GM21381 (cell line): Measurements from ENCODE around the gene SPIN1.

ENCODE experiments used
- ATAC-seq: cut with Tn5 transposase; IDR thresholded peaks from one replicate; pipeline ENCODE4 v1.9.1; 2021; ENCODE audit warnings: mild to moderate bottlenecking, moderate library complexity; ENCODE audit not compliant: unreplicated experiment

Gene SPIN1

GRCh38 chr9:88387552-88388202 lies 567 bp upstream of the SPIN1 start:
- peak; percentile 7 for ATAC-seq

- peak; percentile 34 for ATAC-seq
Observed at GRCh38 chr9:88388886-88389605, 802 bp downstream of the SPIN1 start.

- ATAC-seq = no peak
Observed at GRCh38 chr9:88390371-88390990, 2.2 kb downstream of the SPIN1 start.

- ATAC-seq = no peak
Observed at GRCh38 chr9:88391236-88391635, 3.0 kb downstream of the SPIN1 start.

DNA sequence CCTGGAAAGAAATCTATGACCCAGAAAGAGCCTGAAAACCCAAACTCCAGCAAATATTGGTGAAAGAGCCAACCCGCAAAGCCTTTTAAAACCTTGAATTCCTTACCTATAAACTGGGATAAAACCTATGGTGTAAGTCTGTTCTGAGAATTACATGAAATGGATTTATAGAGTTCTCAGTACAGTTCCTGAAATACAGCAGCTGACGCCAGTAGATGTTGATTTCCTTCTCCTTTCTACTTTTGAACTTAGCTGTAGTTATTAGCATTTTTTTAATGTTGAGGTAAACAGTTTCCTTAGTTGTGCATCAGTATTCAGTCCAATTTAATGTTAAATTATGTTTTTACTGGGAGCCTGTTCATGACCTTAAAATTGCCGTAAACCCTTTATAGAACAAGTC lies 3.7 kb downstream of the SPIN1 start:
- ATAC-seq = no peak

DNA sequence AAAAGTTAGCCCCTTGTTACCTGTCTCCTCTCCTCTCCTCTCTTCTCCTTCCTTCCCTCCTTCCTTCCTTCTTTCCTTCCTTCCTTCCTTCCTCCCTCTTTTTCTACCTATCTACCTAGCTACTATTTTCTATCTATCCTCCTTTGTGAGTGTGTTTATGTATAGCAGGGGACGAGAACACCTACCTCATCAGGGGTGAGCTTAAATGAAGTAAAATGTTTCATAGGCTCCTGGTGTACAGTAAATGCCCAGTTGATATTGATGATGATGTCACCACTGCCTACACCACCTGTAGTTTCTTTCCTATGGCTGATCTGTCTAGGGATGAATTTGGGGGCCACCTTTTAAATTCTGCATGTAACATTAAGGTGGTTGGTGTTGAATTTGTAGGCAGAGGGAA lies 4.3 kb downstream of the SPIN1 start:
- no peak for ATAC-seq

- no peak for ATAC-seq
Observed at GRCh38 chr9:88396836-88397577, 8.8 kb downstream of the SPIN1 start.

GRCh38 chr9:88398016-88398415 lies 9.8 kb downstream of the SPIN1 start:
- ATAC-seq = no peak

- no peak for ATAC-seq
Observed at GRCh38 chr9:88399966-88400365, 11.7 kb downstream of the SPIN1 start.

DNA sequence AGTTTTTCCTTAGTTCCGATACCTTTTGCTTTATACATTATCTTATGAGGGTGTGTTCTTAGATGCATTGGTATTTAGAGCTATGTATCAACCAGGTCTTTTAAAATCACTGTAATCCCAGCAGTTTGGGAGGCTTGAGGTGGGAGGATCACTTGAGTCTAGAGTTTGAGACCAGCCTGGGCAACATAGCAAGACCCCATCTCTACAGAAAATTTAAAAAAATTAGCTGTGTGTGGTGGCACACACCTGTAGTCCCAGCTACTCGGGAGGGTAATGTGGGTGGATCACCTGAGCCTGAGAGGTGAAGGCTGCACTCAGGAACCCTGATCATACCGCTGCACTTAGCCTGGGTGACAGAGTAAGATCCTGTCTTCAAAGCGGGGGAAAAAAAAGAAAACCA lies 15.1 kb downstream of the SPIN1 start:
- no peak for ATAC-seq

- no peak for ATAC-seq
Observed at GRCh38 chr9:88406051-88406450, 17.8 kb downstream of the SPIN1 start.

DNA sequence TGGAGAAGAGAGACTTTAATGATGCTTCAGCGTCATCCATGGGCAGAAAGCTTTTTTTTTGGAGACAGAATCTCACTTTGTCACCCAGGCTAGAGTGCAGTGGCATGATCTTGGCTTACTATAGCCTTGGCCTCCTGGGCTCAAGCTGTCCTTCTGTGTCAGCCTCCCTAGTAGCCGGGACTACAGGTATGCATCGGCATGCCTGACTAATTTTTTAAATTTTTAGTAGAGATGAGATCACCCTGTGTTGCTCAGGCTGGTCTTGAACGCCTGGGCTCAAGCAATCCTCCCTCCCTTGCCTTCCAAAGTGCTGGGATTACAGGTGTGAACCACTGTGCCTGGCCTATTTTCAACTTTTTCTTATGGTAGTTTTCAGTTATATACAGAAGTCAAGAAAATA lies 23.2 kb downstream of the SPIN1 start:
- ATAC-seq = no peak

- ATAC-seq = no peak
Observed at GRCh38 chr9:88414298-88414697, 26.1 kb downstream of the SPIN1 start.

DNA sequence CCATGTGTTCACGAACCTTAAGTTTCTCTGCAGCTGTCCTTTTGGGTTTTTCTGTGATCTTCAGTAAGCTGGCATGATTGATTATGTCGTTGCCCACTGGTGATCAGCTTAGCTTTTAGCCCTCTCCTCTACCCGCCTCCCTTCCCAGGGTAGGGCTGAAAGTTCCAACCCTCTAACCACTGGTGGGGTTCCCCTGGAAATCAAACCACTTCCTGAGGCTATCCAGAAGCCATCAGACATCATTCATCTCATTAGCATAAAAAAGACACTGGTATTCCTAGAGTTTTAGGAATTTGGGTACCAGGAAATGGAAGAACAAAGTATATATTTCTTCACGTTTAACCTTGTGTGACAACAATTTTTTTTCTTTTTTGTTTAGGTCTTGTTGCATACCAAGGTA lies 29.8 kb downstream of the SPIN1 start:
- ATAC-seq = no peak

- ATAC-seq = no peak
Observed at GRCh38 chr9:88418715-88419540, 30.7 kb downstream of the SPIN1 start.

DNA sequence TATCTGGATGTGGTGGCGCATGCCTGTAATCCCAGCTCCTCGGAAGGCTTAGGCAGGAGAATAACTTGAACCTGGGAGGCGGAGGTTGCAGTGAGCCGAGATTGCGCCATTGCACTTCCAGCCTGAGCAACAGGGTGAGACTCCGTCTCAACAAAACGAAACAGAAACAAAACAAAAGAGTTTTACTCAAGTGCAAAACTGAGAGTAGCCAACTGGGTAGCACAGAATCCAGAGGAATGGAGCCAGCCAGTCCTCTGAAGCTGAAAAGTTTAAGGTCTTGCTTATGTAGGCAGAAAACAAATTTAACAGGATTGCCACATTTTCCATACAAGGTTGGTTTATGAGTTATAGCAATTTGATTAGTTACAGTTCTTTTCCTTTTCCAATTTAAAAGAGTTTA lies 32.0 kb downstream of the SPIN1 start:
- ATAC-seq = no peak

GRCh38 chr9:88421348-88421747 lies 33.1 kb downstream of the SPIN1 start:
- no peak for ATAC-seq

DNA sequence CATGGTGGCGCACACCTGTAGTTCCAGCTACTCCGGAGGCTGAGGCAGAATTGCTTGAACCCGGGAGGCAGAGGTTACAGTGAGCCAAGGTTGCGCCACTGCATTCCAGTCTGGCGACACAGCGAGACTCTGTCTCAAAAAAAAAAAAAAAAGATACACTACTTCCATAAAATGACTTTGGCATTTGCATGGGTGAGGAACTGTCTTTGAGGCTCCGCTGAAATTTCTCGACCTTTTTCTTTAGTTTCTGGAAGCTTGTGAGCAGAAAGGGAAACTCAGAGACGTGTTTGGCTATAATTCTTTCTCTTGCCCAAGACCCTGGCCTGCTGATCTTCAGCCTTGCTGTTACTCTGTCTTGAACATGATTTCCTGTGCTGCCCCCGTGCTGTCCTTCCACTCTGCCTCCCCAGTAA lies 37.3 kb downstream of the SPIN1 start:
- ATAC-seq = no peak

DNA sequence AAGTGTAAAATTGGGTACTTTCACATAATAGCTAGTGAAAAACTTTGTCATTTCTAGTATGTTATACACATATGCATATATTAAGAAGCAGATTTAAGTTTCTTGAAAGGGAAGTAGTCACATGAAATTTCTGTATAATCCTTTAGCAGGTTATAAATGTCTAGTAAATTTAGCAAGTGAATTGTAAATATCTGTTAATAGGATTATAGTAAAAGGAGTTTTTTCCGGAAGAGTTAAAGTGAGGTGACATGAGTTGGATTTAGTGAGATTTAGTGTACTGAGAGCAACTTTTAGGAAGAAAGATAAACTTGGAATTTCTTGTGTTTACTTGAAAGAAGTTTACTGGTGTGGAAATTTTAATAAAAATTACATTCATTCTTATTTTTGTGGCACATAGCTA lies 38.4 kb downstream of the SPIN1 start:
- no peak for ATAC-seq

GRCh38 chr9:88429595-88430430 lies 41.6 kb downstream of the SPIN1 start:
- no peak for ATAC-seq
